Stimulated activated CD4-positive, alpha-beta T cell treated with anti-CD3 and anti-CD28 coated beads, TNF-alpha, amount 100 ng/mL, for 1 hour (primary cell): Measurements from ENCODE around the gene HCN3.

Experiments used
- DNase-seq, 3 donors: peaks; one replicate each; pipeline ENCODE4 v3.0.0-alpha.2; 2020; ENCODE audit warnings: low read depth in 3 of 3, low spot score in 1 of 3

Gene HCN3

DNA sequence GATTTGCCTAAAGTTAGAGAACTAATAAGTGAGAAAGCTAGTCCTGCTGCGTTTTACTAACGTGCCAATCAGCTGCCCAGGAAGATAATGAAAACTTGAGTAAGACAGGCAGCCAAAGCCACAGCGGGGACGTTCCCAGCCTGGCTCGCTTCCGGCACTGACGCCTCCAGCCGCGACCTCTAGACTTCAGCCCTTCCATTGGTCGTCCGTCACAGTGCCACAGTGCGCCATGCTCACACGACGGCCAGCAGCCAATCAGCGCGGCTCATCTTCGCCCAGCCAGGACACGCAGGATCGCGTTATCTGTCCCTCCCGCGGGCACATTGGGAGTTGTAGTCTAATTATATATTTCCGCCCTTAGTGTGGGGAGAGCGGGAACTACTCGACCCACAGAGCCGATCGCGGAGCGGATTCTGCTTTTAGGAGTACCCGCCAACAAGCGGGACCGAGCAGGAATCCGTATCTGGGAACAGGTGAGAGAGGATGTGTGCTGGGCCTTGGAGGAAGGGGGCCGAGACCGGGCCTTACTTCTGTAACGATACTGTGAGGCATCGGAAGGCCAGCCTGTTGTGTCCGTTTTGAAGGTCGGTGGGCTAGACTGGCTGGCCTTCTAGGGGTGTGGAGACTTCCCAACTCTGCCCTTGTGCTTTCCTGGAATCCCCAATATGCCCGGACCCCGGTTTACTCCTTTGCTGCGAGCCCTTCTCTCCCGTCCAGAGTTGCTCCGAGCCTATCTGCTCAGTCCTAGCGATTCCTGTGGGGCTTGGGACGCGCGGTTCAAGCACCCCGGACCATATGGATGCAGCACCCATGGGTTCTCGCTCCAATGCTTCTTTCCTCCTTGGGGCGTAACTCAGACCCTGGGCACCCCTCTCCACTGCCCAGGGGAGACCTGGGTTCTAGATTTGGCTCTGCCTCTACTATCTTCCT is 31.5 kb downstream of the HCN3 start, which contains the start of gene FDPS:
Gene FDPS (plus strand): TSS at position 374 of the 930 bp plus-strand sequence. CDS start 924 bp downstream, outside the sequence.
- DNase-seq = peak; percentile 82 to 94 (median 92)

DNA sequence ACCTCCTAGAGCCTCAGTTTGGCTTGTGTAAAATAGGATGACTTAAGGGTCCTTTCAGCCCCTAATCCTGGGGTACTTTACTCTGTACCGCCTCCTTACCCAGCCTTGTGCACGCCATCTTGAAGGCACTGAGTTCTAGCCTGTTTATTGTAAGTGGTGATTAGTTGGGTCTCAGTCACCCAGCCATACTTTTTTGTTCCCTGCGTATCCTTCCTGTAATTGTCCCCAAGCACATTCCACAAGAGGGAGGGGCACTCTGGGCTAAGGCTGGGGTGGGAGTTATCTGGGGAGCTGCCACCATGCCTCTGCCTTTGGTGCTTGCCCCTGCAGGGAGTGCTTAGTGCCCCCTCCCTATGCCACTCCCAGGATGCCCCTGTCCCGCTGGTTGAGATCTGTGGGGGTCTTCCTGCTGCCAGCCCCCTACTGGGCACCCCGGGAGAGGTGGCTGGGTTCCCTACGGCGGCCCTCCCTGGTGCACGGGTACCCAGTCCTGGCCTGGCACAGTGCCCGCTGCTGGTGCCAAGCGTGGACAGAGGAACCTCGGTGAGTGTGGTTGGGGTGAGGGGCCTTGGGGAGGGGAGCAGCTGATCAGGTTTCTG is 32.3 kb downstream of the HCN3 start:
- DNase-seq = no peak

DNA sequence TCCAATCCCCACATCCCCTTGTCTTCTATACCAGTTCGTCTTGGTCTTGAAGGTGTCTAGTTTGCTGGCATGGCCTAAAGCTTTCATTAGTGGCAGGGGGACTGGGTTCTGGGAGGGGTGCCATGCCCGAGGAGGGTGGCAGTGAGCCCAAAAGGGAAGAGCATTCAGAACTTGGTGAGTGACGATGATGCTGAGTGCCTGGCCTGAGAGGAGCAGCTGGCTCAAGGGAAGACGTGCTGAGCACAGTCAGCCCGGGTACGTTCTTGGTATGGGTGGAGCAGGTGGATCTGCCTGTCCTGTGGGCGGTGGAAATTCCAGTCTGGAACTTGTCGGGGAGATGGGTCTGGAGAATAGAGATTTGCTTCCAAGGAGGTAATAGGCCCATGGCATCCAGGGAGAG is 36.0 kb downstream of the HCN3 start:
- no peak for DNase-seq

DNA sequence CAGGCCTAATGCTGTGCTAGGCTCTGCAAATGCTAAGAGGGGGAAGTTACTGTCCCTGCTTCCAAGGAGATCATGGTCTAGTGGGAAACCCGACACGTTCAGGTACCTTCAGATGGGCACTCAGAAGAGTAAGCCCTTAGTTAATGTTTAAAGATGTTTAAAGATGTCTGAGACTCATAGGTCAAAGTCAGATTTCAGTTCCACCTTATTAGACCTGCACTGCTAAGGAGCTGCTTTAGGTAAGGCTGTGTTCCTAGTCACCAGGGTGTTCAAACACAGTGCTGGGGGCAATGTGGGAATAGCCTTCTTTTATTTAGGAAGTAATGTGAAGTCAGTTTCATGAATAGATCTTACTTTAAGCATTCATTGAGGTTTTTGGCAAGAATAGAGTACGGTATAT is 39.7 kb downstream of the HCN3 start:
- no peak for DNase-seq

DNA sequence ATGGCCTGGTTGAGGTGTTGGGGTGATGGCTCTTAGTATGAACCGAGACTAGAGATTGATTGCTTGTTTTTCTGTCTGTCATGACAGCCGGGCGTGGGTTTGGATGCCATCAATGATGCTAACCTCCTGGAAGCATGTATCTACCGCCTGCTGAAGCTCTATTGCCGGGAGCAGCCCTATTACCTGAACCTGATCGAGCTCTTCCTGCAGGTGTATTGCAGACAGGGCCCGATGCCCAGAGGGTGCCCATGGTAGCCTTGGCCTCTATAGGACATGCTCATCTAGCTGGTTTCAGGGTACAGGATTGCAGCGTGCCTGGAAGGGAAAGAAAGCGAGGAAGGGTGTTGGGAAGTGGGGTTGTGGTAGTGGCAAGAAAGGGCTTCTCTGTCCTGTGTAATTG is 40.8 kb downstream of the HCN3 start:
- DNase-seq = no peak

DNA sequence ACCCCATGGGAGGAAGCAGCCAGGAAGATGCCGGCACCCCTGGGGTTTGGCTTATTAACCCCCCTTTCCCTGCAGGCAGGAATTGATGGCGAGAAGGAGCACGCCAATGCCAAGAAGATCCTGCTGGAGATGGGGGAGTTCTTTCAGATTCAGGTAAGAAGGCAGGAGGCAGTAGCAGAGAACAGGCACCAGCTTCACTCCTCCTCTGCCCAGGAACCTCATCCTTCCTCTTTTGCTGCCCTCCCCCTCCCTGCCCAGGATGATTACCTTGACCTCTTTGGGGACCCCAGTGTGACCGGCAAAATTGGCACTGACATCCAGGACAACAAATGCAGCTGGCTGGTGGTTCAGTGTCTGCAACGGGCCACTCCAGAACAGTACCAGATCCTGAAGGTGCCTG is 42.3 kb downstream of the HCN3 start:
- no peak for DNase-seq

DNA sequence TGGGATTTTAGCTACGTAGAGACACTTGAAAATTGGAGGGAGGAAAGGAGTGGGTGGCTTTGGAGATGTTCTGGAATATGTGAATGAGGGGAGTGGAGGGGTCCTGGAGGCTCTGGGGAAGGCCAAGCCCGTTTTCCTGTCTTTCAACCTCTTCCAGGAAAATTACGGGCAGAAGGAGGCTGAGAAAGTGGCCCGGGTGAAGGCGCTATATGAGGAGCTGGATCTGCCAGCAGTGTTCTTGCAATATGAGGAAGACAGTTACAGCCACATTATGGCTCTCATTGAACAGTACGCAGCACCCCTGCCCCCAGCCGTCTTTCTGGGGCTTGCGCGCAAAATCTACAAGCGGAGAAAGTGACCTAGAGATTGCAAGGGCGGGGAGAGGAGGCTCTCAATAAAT is 43.0 kb downstream of the HCN3 start:
- DNase-seq = no peak

DNA sequence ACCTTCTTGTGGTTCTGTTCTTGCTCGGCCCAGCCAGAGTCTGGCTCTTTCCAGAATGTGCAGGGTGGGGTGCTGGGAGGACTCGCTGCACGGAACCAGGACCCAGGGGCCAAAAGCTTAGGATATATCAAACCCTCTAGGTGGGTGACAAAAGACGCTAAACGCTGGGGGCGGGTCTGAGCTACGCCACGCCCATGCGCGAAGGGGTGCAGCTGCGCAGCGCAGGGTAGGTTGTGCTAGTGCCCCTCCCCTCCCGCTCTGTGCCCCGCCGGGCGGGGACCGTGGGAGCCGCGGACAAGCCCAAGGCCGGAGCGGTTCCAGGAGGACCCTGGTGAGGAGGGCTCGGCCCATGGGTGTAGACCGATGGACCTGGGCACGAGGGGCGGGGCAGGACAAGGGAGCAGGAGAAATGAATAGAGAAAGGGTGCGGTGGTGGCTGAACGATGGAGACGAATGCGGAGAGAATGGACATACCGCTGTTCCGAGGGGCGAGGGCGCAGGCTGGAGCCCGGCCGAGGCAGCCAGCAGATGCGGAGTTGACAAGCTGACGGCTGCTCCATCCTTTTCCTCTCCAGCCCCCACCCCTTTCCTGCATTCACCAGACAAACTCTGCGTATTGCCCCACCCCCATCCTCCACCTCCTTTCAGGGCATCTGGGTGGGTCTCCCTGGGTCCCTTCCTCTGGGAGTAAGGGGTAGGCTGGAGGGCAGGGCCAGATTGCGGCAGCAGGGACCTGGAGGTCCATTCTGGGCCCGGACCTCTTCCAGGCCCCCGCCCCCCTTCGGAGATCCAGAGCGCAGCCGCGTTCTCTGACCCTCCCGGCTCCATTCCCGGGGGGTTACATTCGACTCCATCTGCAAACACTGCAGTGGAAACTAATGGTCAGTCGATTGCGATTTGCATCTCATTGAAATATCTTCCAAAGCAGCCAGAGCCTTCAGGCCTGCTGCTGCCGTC is 43.7 kb downstream of the HCN3 start, which contains the start of gene RUSC1:
Gene RUSC1 (plus strand): TSS at position 234 of the 957 bp plus-strand sequence. CDS start 880 bp downstream, outside the sequence.
- peak in 1 of 3 donors; percentile 64 for DNase-seq

DNA sequence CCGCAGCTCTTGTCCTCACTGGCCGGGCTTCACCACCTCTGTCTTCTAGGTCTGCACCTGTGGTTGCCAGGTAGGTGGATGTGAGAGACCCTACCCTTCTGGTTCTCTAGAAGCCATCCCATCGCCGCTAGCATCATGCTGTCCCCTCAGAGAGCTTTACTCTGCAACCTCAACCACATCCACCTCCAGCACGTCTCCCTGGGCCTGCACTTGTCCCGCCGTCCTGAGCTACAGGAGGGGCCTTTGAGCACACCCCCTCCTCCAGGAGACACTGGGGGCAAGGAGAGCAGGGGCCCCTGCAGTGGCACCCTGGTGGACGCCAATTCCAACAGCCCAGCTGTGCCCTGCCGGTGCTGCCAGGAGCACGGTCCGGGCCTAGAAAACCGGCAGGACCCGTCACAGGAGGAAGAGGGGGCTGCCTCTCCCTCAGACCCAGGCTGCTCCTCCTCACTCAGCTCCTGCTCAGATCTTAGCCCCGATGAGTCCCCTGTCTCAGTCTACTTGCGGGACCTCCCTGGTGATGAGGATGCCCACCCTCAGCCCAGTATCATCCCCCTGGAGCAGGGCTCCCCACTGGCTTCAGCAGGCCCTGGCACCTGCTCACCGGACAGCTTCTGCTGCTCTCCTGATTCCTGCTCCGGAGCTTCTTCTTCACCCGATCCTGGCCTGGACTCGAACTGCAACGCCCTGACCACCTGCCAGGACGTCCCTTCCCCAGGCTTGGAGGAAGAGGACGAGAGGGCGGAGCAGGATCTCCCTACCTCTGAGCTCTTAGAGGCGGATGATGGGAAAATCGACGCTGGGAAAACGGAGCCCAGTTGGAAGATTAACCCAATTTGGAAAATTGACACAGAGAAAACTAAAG is 44.6 kb downstream of the HCN3 start:
- no peak for DNase-seq

DNA sequence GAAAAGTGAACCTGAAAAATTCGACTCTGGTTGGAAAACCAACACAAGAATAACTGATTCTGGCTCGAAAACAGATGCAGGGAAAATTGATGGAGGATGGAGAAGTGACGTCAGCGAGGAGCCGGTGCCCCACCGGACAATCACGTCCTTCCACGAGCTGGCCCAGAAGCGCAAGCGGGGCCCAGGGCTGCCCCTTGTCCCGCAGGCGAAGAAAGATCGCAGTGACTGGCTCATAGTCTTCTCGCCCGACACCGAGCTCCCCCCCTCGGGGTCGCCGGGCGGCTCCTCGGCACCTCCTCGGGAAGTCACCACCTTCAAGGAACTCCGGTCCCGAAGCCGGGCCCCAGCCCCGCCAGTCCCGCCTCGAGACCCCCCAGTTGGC is 45.3 kb downstream of the HCN3 start:
- no peak for DNase-seq

DNA sequence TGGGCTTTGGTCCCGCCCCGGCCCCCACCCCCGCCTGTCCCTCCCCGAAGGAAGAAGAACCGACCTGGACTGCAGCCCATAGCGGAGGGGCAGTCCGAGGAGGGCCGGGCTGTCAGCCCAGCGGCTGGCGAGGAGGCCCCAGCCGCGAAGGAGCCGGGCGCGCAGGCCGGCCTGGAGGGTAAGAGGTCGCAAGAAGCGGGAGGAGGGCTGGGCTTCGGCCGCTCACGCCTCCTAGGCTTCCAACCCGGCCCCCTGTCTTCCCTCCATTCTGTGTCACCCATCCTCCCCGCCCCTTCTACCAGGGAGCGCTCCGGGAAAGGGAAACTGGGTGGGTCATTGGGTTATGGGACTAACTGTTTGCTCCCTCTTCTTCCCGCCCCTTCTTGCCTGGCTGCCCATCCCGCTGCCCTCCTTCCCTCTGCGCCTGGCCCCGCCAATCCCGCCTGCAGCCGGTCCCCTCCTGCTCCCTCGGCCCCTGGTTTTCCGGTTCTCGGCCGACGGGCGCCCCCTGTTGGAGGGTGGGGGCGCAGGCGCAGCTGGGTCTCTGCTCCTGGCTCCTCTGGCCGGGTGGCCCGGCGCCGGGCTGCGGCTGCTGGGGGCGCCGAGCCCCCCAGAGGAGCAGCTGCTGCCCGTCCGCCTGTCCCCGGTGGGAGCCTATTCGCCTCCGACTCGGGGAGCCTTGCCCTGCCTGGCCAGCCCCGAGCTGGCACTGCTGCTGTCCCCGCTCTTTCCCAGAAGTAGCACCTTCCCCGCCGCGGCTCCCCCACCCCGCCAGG is 45.9 kb downstream of the HCN3 start:
- DNase-seq = peak; percentile 46 to 92 (median 66)

DNA sequence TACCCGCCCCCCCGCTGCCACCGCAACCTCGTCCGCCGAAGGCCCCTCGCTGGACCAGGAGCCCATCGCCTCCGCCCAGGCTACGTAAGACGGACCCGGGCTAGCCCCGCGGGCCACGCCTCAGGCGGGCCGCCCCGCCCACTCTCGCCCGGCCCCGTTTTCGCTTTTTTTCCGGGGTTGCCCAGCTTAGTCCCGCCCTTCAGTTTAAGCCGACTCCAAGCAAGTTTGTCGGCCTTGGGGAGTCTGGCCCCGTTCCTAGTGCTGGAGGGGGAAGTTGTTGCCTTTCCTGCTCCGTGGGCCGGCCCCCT is 46.4 kb downstream of the HCN3 start:
- DNase-seq = peak; percentile 53 to 68 (median 54)

DNA sequence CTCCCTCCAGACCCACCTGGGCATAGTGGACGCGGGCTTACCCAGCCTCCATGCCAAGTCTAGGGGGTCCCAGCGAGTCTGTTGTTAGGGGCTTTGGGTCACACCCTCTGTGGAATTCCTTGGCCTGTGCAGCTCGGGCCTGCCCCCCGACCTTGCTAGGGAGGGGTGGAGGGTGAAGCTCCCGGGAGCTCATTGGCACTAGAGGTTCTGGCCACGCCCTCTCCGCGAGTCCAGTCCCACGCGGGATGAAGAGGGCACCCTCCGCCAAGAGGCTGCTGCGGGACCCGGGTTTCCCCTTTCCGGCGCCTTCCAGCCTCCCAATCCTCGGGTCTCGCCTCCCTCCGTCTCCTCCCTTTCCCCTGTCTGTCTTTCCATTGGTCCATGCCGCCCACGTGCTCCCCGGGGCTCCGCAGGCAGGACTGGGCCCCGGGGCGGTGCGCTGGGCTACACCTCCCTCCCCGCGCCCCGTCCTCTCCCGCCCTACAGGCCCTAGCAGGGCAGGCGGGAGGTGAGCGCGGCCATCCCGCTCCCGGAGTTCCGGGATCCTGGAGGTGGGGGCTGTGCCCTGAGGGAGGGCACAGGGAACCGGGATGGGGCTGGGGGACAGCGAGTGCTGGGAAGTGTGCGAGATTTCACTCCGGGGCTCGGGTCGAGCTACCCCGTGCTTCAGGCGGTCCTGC is 46.9 kb downstream of the HCN3 start:
- peak; percentile 50 to 80 (median 62) for DNase-seq

DNA sequence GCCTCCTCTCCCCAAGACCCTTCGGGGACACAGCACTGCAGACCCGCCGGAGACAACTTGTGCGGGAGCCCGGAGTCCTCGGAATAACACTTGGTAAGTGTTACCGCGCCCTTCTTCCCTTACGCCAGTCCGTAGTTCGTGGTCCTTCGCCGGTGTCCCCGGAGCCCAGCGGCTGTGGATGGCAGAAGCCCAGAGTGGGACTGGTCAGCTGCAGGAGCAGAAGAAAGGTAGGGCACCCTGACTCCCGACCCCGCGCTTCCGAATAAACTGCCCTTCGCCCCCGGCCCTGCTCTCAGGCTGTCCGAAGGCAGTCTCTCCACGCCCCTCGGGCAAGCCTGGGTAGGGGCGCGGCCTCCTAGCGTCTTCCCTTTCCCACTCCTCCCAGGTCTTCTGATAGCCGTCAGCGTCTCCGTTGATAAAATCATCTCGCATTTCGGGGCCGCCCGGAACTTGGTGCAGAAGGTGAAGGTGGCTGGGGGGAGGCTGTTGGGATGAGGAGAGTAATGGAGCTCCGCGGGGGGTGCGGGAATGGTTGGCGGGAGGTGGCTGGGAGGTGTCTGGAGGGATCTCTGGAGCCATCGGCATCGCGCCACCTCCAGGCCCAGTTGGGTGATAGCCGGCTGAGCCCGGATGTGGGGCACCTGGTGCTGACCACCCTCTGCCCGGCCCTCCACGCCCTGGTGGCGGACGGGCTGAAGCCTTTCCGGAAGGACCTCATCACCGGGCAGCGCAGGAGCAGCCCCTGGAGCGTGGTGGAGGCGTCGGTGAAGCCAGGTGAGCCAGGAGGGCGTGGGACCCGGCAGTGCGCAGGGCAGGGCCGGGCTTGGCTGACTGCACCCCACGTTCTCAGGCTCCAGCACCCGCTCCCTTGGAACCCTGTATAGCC is 47.7 kb downstream of the HCN3 start:
- no peak for DNase-seq

DNA sequence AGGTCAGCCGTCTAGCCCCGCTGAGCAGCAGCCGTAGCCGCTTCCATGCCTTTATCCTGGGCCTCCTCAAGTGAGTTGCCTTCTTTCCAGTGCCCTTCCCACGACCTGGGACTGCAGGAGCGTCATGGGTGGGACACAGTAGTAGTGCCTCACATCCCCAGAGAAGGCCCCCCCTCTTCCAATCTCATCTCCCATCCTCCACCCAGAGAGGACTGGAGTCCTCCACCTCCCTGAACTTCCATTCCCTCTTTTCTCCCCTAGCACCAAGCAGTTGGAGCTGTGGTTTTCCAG is 48.3 kb downstream of the HCN3 start:
- no peak for DNase-seq

DNA sequence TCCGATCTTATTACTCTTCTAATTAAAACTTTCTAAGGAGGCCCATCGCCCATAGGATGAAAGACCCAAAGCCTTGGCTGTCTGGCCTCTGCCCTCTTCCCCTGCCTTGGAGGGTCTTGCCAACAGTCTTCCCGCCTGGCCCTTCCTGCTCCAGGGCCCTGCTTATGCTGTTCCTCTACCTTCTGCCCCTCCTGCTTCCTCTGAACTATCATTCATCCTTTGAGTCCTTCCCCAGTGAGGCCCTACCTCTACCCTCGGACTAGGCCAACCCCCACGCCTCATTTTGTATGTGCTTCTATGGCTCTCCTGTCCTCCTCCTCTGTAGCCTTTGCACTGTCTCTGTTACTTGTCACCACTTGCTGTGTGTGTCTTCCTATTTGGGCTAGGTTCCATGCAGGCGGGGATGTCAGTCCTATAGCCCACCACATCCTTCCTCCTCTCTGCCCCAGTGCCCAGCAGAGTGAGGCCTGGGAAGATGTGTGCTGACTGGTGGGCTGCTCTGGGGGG is 48.8 kb downstream of the HCN3 start:
- DNase-seq = no peak

DNA sequence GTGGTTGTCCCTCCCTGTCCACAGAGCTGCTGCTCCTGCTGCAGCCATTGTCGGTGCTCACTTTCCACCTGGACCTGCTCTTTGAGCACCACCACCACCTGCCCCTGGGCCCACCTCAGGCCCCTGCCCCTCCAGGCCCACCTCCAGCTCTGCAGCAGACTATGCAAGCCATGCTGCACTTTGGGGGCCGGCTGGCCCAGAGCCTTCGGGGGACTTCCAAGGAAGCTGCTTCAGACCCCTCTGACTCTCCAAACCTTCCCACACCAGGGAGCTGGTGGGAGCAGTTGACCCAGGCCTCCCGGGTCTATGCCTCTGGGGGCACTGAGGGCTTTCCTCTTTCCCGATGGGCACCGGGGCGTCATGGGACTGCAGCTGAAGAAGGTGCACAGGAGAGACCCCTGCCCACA is 49.4 kb downstream of the HCN3 start:
- no peak for DNase-seq

DNA sequence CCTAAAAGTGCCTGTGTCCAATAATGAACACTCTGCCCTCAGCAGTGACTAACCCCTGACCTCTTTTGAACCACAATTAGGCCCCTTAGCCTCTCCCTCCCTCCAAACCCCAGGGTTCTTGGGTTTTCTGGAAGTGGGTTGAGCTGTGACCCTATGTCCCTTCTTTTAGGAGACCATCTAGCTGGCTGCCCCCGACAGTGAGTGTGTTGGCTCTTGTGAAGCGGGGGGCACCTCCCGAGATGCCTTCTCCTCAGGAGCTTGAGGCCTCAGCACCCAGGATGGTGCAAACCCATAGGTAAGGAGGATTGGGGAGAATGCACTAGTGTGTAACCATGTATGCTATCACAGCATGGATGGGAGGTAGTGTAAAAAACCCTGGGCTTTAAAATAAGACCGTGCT is 50.7 kb downstream of the HCN3 start:
- DNase-seq = no peak
